NOMO-1 treated with dmso at 0.1 percent for 144 hours (cell line): Measurements from ENCODE around the gene CCL26.
"Not testable (repeated sequence)": the region's sequence is repeated elsewhere in the genome, so short reads cannot be mapped to it uniquely, and the experiment has no call there.

Experiments used
- DNase-seq: peaks from one replicate; lab custom pipeline; 2025; ENCODE audit not compliant: unreplicated experiment; lab: John Stamatoyannopoulos, UW

CCL26 gene

GRCh38 chr7:75739796-75740672 is 32.0 kb downstream of the CCL26 start:
- DNase-seq, result no peak

GRCh38 chr7:75738975-75739795 is 32.8 kb downstream of the CCL26 start:
- DNase-seq, result peak; percentile 100

- DNase-seq, result no peak
Observed at GRCh38 chr7:75738604-75738974, 33.4 kb downstream of the CCL26 start, which contains the start of gene HIP1. TSS of gene HIP1 (minus strand) at chr7:75738941. CDS start at chr7:75738920, 21 bp downstream.

GRCh38 chr7:75737856-75738603 is 34.0 kb downstream of the CCL26 start:
- DNase-seq, result peak; percentile 38

- no peak for DNase-seq
Observed at GRCh38 chr7:75735581-75736350, 36.2 kb downstream of the CCL26 start.

- DNase-seq, result peak; percentile 19
Observed at GRCh38 chr7:75734586-75735458, 37.2 kb downstream of the CCL26 start.

- no peak for DNase-seq
Observed at GRCh38 chr7:75732764-75733630, 39.0 kb downstream of the CCL26 start.

- no peak for DNase-seq
Observed at GRCh38 chr7:75732016-75732521, 39.9 kb downstream of the CCL26 start.

GRCh38 chr7:75729851-75730274 is 42.1 kb downstream of the CCL26 start:
- DNase-seq, result peak; percentile 74

- DNase-seq, result no peak
Observed at GRCh38 chr7:75727881-75728593, 44.0 kb downstream of the CCL26 start.

- DNase-seq, result not testable (repeated sequence)
Observed at GRCh38 chr7:75727351-75727750, 44.7 kb downstream of the CCL26 start.

GRCh38 chr7:75725306-75725705 is 46.7 kb downstream of the CCL26 start:
- peak; percentile 59 for DNase-seq

- DNase-seq, result no peak
Observed at GRCh38 chr7:75723444-75723843, 48.6 kb downstream of the CCL26 start.

- DNase-seq, result no peak
Observed at GRCh38 chr7:75722373-75722772, 49.6 kb downstream of the CCL26 start.

GRCh38 chr7:75721922-75722321 is 50.1 kb downstream of the CCL26 start:
- not testable (repeated sequence) for DNase-seq

GRCh38 chr7:75721426-75721825 is 50.6 kb downstream of the CCL26 start:
- DNase-seq, result no peak

- no peak for DNase-seq
Observed at GRCh38 chr7:75719626-75720025, 52.4 kb downstream of the CCL26 start.
